ENCODE results near the gene HOXA10. TPM values are rescaled to one million over a fixed set of nuclear protein-coding genes. Genes with fewer than 3 reads are reported as not detected.

HOXA10 gene
- total RNA-seq, 1 donor from 2014 or later, result not detected

- no peak for DNase-seq
- no peak overlapping the region for H3K27ac ChIP-seq (replicated peaks)
- H3K27me3 ChIP-seq (ENCODE audit: low read depth), result peaks cover 100% of the 10 kb centered on the region
- TF ChIP-seq CTCF (IDR thresholded peaks at IDR 0.05; ENCODE audit: borderline replicate concordance), result no peak
- H3K4me1 ChIP-seq, result peaks cover 46% of the 10 kb centered on the region
- intact Hi-C loops (cut with micrococcal nuclease), result loop anchor here (5.0 kb wide), 1 partner anchor 790 kb away; no protein-coding TSS in a partner anchor
- no peaks in the 10 kb centered on the region for H3K9me3 ChIP-seq (replicated peaks)
- no peaks in the 10 kb centered on the region for H3K36me3 ChIP-seq
- H3K4me3 ChIP-seq, result no peak overlapping the region
Measured at GRCh38 chr7:27162561-27163287, 11.4 kb downstream of the HOXA10 start.

- Histone ChIP-seq H3K27me3 (ENCODE audit: low read depth) (peaks cover 100% of the 10 kb centered on the region), H3K9me3 (replicated peaks) (no peaks in the 10 kb centered on the region), H3K4me3 (peak overlapping the region; percentile 72), H3K4me1 (peaks cover 45% of the 10 kb centered on the region), H3K36me3 (no peaks in the 10 kb centered on the region), H3K27ac (replicated peaks) (no peak overlapping the region)
- TF ChIP-seq CTCF (IDR thresholded peaks at IDR 0.05; ENCODE audit: borderline replicate concordance), result no peak
- peak; percentile 7 for DNase-seq
- intact Hi-C loops (cut with micrococcal nuclease), result loop anchor here (5.0 kb wide), 1 partner anchor 790 kb away; no protein-coding TSS in a partner anchor
Measured at GRCh38 chr7:27161721-27162560, 12.2 kb downstream of the HOXA10 start.

- Histone ChIP-seq H3K4me1 (peaks cover 41% of the 10 kb centered on the region), H3K9me3 (replicated peaks) (no peaks in the 10 kb centered on the region), H3K36me3 (no peaks in the 10 kb centered on the region), H3K4me3 (peak overlapping the region; percentile 72), H3K27ac (replicated peaks) (no peak overlapping the region), H3K27me3 (ENCODE audit: low read depth) (peaks cover 100% of the 10 kb centered on the region)
- TF ChIP-seq CTCF (IDR thresholded peaks at IDR 0.05; ENCODE audit: borderline replicate concordance), result no peak
- peak; percentile 48 for DNase-seq
- intact Hi-C loops (cut with micrococcal nuclease), result loop anchor here (5.0 kb wide), 1 partner anchor 789 kb away; no protein-coding TSS in a partner anchor
Measured at GRCh38 chr7:27161214-27161720, 12.9 kb downstream of the HOXA10 start.

GRCh38 chr7:27160546-27161213 is 13.4 kb downstream of the HOXA10 start:
- Histone ChIP-seq H3K4me1 (peaks cover 42% of the 10 kb centered on the region), H3K9me3 (replicated peaks) (no peaks in the 10 kb centered on the region), H3K27ac (replicated peaks) (no peak overlapping the region), H3K27me3 (ENCODE audit: low read depth) (peaks cover 100% of the 10 kb centered on the region), H3K4me3 (peak overlapping the region; percentile 72), H3K36me3 (no peaks in the 10 kb centered on the region)
- intact Hi-C loops (cut with micrococcal nuclease), result loop anchor here (5.0 kb wide), 1 partner anchor 788 kb away; no protein-coding TSS in a partner anchor
- peak; percentile 81 for DNase-seq
- TF ChIP-seq CTCF (IDR thresholded peaks at IDR 0.05; ENCODE audit: borderline replicate concordance), result peak; percentile 100

- intact Hi-C loops (cut with micrococcal nuclease), result loop anchor here (5.0 kb wide), 1 partner anchor 788 kb away; no protein-coding TSS in a partner anchor
- Histone ChIP-seq H3K36me3 (no peaks in the 10 kb centered on the region), H3K27me3 (ENCODE audit: low read depth) (peaks cover 100% of the 10 kb centered on the region), H3K27ac (replicated peaks) (no peak overlapping the region), H3K4me3 (peak overlapping the region; percentile 72), H3K9me3 (replicated peaks) (no peaks in the 10 kb centered on the region), H3K4me1 (peaks cover 41% of the 10 kb centered on the region)
- no peak for TF ChIP-seq CTCF (IDR thresholded peaks at IDR 0.05; ENCODE audit: borderline replicate concordance)
- DNase-seq, result peak; percentile 14
Measured at GRCh38 chr7:27160145-27160545, 14.0 kb downstream of the HOXA10 start.
